Measurements from ENCODE around the gene QRICH1. TPM values are rescaled to one million over a fixed set of nuclear protein-coding genes. Genes with fewer than 3 reads are reported as not detected.

The QRICH1 gene
- total and polyA plus RNA-seq, 2 of the 4 experiments (the other 2 are of a cell fraction), result 62.7 to 77.3 TPM

- Histone ChIP-seq H4K91ac (ENCODE audit: insufficient read depth, low read depth, low read length) (peak overlapping the region; percentile 87), H3K18ac (ENCODE audit: low read depth, low read length) (no peak overlapping the region), H2BK20ac (ENCODE audit: low read depth, low read length) (no peak overlapping the region), H4K5ac (ENCODE audit: low read depth, low read length) (peak overlapping the region; percentile 82), H3K56ac (ENCODE audit: extremely low read depth, insufficient read depth, low read length) (peak overlapping the region; percentile 62), H3K4me1 (ENCODE audit: control insufficient read depth, insufficient read depth, low read length) (peaks cover 10% of the 10 kb centered on the region), H3K27ac (ENCODE audit: insufficient read depth, low read length) (peak overlapping the region; percentile 86), H3K79me1 (ENCODE audit: low read depth in 1 of 2, low read length in 2 of 2) (peaks cover 3 to 50% of the 10 kb centered on the region in 2 experiments; a peak in 3 of 4 replicates), H3K27me3 (ENCODE audit: control insufficient read depth, insufficient read depth, low read length) (no peaks in the 10 kb centered on the region), H3K9ac (ENCODE audit: low read depth, low read length) (peak overlapping the region; percentile 90), H3K4ac (ENCODE audit: low read depth, low read length) (peak overlapping the region; percentile 95), H2AFZ (replicated peaks; ENCODE audit: low read length, poor library complexity) (peak overlapping the region; percentile 97), H4K8ac (ENCODE audit: low read depth in 2 of 2, low read length in 2 of 2) (peak overlapping the region; percentile 91 to 96), H3K23ac (ENCODE audit: low read depth, low read length) (peak overlapping the region; percentile 93), H2BK5ac (ENCODE audit: low read depth, low read length, poor library complexity, severe bottlenecking) (peak overlapping the region; percentile 89), H3K9me3 (ENCODE audit: control insufficient read depth, insufficient read depth, low read length) (no peaks in the 10 kb centered on the region), H2AK9ac (replicated peaks; ENCODE audit: low read depth, low read length, poor library complexity) (peak overlapping the region; percentile 99), H3K14ac (replicated peaks; ENCODE audit: low read depth, low read length) (peak overlapping the region; percentile 94), H3K9me1 (ENCODE audit: insufficient read depth, low read length) (peaks cover 10% of the 10 kb centered on the region; the same call in 1 of the 2 replicates), H4K20me1 (ENCODE audit: insufficient read depth, low read length) (peaks cover 6% of the 10 kb centered on the region), H2AK5ac (ENCODE audit: low read depth, low read length) (peak overlapping the region; percentile 95), H3K36me3 (ENCODE audit: control insufficient read depth, insufficient read depth, low read length) (peaks cover 74% of the 10 kb centered on the region), H2BK120ac (ENCODE audit: low read depth, low read length) (no peak overlapping the region), H3K4me2 (ENCODE audit: low read depth, low read length) (peak overlapping the region; percentile 98), H3K4me3 (ENCODE audit: insufficient read depth, low read depth, low read length) (peak overlapping the region; percentile 80), H2BK15ac (ENCODE audit: low read depth, low read length) (no peak overlapping the region)
- in situ Hi-C loops (cut with MboI; ENCODE audit: low sequenced_read_pairs), result no loop called here
- WGBS, 2 experiments (ENCODE audit: extremely low coverage in 2 of 2, insufficient read length in 1 of 2), result no CpG with 5 or more reads among the region's 9 CpGs
- ChIA-PET POLR2A (ENCODE audit: unreplicated experiment) (no interaction called here), CTCF (no interaction called here)
- no TSS peak for BruUV-seq (replicated peaks)
- TF ChIP-seq ELK1 (IDR thresholded peaks at IDR 0.05; ENCODE audit: borderline replicate concordance, low read depth, low read length) (no peak), CEBPB (IDR thresholded peaks at IDR 0.05; ENCODE audit: low read depth, low read length) (no peak), MAFK (IDR thresholded peaks at IDR 0.05; ENCODE audit: low read depth, low read length) (no peak), CHD1 (IDR thresholded peaks at IDR 0.05; ENCODE audit: low read depth, low read length) (no peak), FOS (IDR thresholded peaks at IDR 0.05; ENCODE audit: low read depth, low read length) (no peak), SMC3 (IDR thresholded peaks at IDR 0.05; ENCODE audit: low read depth, low read length) (no peak), RCOR1 (IDR thresholded peaks at IDR 0.05; ENCODE audit: insufficient replicate concordance, low read length) (no peak), MXI1 (IDR thresholded peaks at IDR 0.05; ENCODE audit: borderline replicate concordance, low read depth, low read length) (no peak), BHLHE40 (IDR thresholded peaks at IDR 0.05; ENCODE audit: low read depth, low read length) (no peak), MAZ (IDR thresholded peaks at IDR 0.05; ENCODE audit: borderline replicate concordance, low read depth, low read length) (no peak), RFX5 (IDR thresholded peaks at IDR 0.05; ENCODE audit: low read depth, low read length) (no peak), CTCF (conservative IDR thresholded peaks at IDR 0.05; ENCODE audit: low read depth, low read length) (no peak), RAD21 (IDR thresholded peaks at IDR 0.05; ENCODE audit: low read length) (no peak), POLR2A (IDR thresholded peaks at IDR 0.05; ENCODE audit: low read depth, low read length) (no peak), NFE2L2 (IDR thresholded peaks at IDR 0.05; ENCODE audit: low read depth, low read length) (no peak)
- TF ChIP-seq, protein P1, sequence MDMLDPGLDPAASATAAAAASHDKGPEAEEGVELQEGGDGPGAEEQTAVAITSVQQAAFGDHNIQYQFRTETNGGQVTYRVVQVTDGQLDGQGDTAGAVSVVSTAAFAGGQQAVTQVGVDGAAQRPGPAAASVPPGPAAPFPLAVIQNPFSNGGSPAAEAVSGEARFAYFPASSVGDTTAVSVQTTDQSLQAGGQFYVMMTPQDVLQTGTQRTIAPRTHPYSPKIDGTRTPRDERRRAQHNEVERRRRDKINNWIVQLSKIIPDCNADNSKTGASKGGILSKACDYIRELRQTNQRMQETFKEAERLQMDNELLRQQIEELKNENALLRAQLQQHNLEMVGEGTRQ (IDR thresholded peaks at IDR 0.05; ENCODE audit: low read depth, low read length), result no peak
- dilution Hi-C loops (cut with HindIII; ENCODE audit: low sequenced_read_pairs, unreplicated experiment), result no loop called here
- intact Hi-C loops (cut with micrococcal nuclease), result no loop called here
- DNase-seq (peak; percentile 6), ATAC-seq (ENCODE audit: low read depth) (peak; percentile 5)
Measured at GRCh38 chr3:49120096-49120437, 26.2 kb upstream of the QRICH1 start.
